Subcutaneous adipose tissue (tissue), 4 donors: ENCODE results near the gene PPP1CB. TPM values are rescaled to one million over a fixed set of nuclear protein-coding genes. Genes with fewer than 3 reads are reported as not detected.

Experiments
- total RNA-seq, 4 donors: library from RNA; depleted of rRNA; stranded (reverse); fragments of >200 nt; gene quantifications; one replicate each; pipeline ENCODE4 v1.1.0, GENCODE V29; 2016
- TF ChIP-seq, protein P1 (sequence below): fragments of 450-650 bp; IDR thresholded peaks from one replicate; pipeline ENCODE4 v1.5.1; 2016; ENCODE audit warnings: low read depth, mild to moderate bottlenecking, control low read depth, antibody characterized with exemption, moderate library complexity

PPP1CB gene
- 100 to 1,000 TPM; 182 to 293 (median 236) TPM for total RNA-seq

DNA sequence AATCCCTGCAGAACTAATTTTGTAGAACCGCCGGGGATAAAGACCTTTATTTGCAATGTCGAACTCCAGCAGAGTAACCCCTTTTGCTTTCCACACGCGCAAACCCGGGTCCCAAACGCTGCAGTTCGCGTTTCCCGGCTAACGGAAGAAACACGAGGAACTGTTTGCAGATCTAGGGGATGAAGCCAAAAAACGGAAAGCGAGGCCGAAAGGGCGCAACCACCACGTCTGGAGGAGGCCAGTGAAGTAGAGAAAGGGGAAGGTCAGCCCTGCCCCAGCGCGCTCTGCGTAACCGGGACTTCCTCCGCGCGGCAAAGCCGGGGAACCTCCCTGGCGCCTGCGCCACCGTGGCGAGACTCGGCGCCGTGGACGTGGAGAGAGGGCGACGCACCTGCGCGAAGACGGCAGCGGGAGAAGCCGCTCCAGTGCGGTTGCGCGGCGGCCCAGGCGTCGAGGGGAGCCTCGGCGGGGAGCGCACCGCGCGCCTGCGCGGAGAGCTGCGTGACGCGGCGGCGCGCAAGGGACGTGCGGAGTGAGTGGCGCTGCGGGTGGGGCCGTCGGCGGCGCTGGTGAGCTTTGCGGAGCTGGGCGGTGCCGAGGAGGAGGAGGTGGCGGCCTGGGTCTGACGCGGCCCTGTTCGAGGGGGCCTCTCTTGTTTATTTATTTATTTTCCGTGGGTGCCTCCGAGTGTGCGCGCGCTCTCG lies at the start of gene PPP1CB:
Gene PPP1CB (plus strand): TSS at position 579 of the 704 bp plus-strand sequence. CDS start 295 bp downstream, outside the sequence.
- TF ChIP-seq, protein P1, sequence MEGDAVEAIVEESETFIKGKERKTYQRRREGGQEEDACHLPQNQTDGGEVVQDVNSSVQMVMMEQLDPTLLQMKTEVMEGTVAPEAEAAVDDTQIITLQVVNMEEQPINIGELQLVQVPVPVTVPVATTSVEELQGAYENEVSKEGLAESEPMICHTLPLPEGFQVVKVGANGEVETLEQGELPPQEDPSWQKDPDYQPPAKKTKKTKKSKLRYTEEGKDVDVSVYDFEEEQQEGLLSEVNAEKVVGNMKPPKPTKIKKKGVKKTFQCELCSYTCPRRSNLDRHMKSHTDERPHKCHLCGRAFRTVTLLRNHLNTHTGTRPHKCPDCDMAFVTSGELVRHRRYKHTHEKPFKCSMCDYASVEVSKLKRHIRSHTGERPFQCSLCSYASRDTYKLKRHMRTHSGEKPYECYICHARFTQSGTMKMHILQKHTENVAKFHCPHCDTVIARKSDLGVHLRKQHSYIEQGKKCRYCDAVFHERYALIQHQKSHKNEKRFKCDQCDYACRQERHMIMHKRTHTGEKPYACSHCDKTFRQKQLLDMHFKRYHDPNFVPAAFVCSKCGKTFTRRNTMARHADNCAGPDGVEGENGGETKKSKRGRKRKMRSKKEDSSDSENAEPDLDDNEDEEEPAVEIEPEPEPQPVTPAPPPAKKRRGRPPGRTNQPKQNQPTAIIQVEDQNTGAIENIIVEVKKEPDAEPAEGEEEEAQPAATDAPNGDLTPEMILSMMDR: no peak

DNA sequence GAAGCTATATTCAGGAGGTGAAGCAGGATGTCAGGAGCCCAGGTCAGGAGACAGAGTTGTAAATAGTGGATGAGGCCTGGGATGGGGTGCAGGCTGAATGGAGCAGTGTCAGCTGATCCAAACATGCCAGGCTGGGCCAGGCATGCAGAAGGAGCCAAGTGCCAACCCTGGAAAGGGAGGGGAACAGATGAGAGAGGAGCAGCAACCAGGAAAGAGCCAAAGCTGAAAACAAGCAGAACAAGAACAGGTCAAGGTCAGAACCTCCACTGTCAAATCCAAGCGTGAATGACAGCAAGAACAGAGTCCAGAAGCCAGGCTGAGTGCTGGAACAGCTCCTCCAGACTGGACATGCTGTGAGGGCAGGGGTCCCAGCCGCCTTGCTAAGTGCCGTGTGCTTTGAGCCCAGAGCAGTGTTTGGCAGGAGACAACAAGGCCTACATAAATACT lies 49.2 kb upstream of the PPP1CB start:
- TF ChIP-seq, protein P1: no peak

DNA sequence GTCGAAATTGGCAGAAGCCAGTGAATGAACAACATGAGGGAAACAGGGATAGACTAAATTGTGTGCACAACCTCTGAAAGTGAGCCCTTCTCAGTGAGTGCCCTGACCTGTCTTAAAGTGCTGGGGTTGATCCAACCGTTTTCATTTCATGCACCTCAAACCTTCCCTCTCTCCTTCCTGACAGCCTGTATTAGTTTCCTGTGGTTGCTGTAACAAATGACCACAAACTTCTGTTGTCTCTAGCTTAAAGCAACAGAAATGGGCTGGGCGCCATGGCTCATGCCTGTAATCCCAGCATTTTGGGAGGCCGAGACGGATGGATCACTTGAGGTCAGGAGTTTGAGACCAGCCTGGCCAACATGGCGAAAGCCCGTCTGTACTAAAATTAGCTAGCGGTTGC lies 48.8 kb upstream of the PPP1CB start:
- TF ChIP-seq, protein P1: no peak

DNA sequence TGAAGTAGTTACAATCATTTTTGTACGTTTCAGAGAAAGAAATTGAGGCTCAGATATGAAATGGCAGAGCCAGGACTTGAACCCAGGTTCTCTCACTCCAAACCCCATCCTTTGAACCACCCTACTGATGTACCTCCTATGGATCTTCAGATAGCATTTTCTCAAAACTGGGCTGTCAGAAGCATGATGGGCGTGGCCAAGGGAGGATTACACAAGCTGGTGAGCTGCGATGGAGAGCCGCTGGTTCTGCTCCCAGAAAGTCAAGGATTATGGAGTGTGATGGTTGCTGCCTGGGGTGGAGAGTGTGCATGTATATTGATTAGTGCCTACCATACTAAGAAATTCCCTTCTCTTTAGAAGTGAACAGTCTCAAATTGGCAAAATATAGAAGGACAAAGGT lies 47.0 kb upstream of the PPP1CB start:
- TF ChIP-seq, protein P1: no peak

DNA sequence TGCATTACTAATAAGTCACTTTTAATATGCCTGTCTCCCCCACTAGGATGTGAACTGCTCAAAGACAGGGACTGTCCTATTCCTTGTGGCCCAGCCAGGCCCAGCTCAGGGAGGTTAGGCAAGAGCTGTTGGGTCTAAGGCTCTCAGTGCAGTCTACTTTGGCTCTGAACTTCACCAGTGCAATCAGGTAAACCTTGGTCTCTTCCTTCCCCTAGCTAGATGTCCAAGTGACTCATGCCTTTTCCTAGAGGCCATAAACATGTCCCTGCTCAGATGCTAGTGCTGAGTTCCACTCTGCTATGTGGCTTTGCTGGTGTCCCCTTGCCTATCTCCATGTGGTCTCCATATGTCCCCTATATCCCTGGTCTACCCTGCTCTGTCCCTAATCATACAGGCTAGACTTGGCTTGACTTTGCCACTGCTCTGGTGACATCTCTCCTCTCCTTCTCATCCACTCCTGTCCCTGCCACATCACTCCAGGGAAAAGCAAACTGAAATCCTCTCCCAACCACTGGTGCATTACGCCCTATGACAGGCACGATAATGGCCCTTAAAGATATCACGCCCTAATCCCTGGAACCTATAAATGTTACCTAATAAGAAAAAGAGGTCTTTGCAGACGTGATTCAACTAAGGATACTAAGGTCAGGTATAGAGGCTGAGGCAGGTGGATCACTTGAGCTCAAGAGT lies 45.7 kb upstream of the PPP1CB start:
- TF ChIP-seq, protein P1: no peak

DNA sequence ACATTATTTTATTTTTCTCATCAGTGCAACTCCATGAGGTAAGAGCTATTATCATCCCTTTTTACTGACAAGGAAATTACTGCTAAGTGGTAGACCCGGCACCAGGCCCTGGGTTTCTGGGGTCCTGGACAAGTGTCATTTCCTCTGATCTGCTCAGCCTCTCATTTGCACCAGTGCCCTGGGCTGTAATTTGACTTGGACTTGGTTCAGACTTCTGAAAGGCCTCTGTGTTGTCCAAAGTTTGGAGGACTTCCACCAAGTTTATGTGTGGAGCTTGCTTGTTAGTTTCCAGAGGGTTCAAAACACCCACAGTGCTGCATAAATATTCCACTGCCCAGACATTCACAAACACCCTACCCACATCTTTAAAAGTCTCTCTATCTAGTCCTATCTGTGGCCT lies 44.0 kb upstream of the PPP1CB start:
- TF ChIP-seq, protein P1: no peak

DNA sequence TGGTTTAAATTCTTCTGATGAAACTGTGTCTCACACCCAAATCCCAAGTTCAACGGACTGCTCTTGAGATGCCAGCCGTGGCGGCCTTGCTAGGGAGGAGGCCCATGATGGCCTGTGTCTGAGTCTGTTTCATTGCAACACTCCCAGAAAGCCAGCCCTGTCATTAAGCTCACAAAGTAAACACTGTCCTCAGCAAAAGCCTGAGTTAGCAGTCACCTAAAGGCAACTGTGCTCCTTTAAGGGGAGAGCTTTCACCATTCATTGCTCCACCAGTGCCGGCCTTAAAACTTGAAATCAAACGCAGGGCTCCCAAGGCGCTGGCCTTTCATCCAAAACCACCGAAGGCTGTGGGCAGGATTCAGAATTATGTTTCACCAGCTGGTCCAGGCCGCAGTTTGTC lies 42.5 kb upstream of the PPP1CB start:
- TF ChIP-seq, protein P1: no peak
